ENCODE data around the gene CAMK1D.

CAMK1D gene

DNA sequence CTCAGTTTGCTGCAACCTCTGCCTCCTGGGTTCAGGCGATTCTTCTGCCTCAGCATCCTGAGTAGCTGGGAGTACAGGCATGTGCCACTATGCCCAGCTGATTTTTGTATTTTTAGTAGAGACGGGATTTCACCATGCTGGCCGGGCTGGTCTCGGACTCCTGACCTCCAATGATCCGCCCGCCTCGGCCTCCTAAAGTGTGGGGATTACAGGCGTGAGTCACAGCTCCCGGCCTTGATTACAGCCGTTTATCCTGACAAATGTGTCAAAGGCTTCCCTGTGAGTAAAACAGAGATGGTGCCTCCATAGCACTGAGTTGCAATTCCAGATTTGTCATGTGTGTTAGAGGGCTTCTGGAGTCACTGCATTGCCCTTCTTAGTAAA is 378.5 kb downstream of the CAMK1D start:
- peak; percentile 85 for DNase-seq (ENCODE audit: low read depth)
- H3K4me3 ChIP-seq (ENCODE audit: low read length): no peak overlapping the region
- TF ChIP-seq CTCF (conservative IDR thresholded peaks at IDR 0.05; ENCODE audit: low read depth, low read length): no peak

DNA sequence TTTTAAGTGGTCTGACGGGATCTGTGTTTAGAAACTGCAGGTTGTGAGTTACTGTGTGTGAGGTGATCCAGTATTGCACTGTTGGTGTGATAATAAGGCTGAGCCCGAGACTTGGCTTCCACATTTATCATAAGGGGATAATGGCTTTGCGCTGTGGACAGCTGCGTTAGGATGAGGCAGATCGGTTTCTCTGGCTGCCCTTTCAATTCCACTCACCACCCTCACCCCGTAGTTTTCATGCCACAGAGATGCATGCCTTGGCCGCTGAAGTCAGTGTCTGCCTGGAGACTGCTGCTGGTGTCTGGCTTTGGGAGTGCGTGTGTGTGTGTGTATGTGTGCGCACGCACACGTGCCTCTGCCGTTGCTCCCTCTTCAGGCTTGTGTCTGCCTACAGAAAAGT is 379.1 kb downstream of the CAMK1D start:
- no peak overlapping the region for H3K4me3 ChIP-seq (ENCODE audit: low read length)
- no peak for TF ChIP-seq CTCF (conservative IDR thresholded peaks at IDR 0.05; ENCODE audit: low read depth, low read length)
- DNase-seq (ENCODE audit: low read depth): no peak

DNA sequence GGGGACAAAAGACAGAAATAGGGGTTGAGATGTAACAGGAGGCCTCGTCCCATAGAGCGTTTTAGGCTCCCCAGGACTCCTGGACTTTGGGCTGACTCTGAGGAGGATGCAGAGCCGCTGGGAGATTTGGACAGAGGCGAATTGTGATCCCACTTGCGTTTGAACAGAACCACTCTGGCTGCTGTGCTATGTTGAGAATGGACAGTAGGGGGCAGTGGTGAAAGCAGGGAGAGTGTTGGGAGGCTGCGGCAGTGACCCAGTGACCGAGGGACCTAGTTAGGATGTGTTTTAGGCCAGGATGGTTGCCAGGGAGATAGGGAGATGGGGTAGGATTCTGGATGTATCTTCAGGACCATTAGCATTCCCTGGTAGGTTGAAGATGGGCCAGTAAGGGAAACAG is 380.5 kb downstream of the CAMK1D start:
- H3K4me3 ChIP-seq (ENCODE audit: low read length): no peak overlapping the region
- peak; percentile 56 for TF ChIP-seq CTCF (conservative IDR thresholded peaks at IDR 0.05; ENCODE audit: low read depth, low read length)
- DNase-seq (ENCODE audit: low read depth): no peak

- H3K4me3 ChIP-seq (ENCODE audit: low read length): no peak overlapping the region
- no peak for DNase-seq (ENCODE audit: low read depth)
- TF ChIP-seq CTCF (conservative IDR thresholded peaks at IDR 0.05; ENCODE audit: low read depth, low read length): no peak
Observed at GRCh38 chr10:12730809-12731519, 381.6 kb downstream of the CAMK1D start.

DNA sequence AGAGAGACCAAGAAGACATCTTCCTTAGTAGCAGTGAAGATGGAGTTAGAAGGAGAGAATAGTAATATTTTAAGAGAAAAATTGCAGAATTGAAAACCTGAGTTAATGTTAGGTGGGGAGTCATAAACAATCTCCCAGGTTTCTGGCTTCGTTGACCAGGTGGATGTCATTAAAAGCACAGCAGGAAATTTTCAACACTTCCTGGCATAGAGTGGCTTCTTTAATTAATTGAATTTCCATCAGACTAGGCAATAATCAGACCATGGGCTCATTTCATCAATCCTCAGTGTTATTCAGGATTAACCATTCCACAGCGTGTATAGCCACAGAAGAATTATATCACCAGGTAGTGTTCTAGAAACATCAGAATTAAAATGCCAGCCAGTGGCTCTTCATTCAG is 383.9 kb downstream of the CAMK1D start:
- no peak for TF ChIP-seq CTCF (conservative IDR thresholded peaks at IDR 0.05; ENCODE audit: low read depth, low read length)
- H3K4me3 ChIP-seq (ENCODE audit: low read length): no peak overlapping the region
- DNase-seq (ENCODE audit: low read depth): no peak

DNA sequence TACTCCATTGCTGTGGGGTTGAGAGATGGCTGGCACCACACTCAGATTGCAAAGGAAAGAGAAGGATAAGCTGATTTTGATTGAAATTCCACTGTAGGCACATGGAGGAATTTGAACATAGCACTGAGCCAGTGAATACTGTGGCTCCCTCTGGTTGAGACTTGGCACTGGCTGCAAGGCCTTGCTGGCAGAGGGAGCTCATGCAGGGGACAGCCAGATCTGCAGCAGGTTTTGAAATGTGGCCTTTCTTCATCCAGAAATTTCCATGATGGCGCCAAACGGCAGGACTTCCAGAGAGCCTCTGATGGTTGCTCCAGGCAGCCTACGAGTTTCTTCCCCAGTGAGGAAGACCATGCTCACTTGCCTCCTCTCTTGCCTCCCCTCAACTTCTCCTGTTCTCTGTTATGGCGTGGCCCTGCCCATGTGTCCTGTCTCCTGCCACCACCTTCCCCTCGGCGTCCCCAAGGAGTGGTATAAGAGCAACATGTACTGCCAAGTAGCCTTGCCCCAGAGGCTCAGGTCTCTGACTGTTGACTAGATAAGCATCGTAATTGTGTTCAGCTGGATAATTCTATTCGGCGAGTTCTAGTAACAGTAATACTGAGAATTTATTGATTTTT is 386.6 kb downstream of the CAMK1D start:
- no peak for TF ChIP-seq CTCF (conservative IDR thresholded peaks at IDR 0.05; ENCODE audit: low read depth, low read length)
- no peak for DNase-seq (ENCODE audit: low read depth)

DNA sequence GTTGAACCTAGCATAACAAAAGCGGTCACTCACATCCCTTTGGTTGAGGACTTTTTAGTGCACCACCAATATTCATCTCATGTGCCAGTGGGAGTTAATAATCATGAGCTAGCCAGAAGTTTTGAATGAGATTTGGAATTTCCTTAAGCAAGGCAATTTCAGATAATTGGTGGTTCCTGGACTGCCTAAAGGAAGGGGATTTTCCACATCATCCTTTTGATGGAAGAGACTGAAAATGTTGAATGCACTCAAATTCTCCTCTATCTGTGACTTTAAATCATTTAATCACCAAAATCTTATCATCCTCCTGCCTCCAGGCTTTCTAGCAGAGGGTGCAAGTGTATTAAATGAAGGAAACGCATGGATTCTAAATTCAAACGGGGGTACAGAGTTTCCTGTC is 391.5 kb downstream of the CAMK1D start:
- DNase-seq (ENCODE audit: low read depth): no peak
- TF ChIP-seq CTCF (conservative IDR thresholded peaks at IDR 0.05; ENCODE audit: low read depth, low read length): no peak
- no peak overlapping the region for H3K4me3 ChIP-seq (ENCODE audit: low read length)

More for the DNA sequence above, 386.6 kb downstream of the CAMK1D start:
- H3K4me3 ChIP-seq (ENCODE audit: low read length): no peak overlapping the region
